Posterior cingulate gyrus (tissue), 11 donors: ENCODE measurements around the gene ASTE1.

ENCODE experiments used
- DNase-seq, 10 donors: peaks; one replicate each; pipeline versions ENCODE4 v3.0.0 to v3.0.0-alpha.2; 2020 to 2021; ENCODE audit warnings: mixed read lengths in 3 of 10
- intact Hi-C: fragments of 100-400 bp; cut with DNase I; formaldehyde crosslinking; loops from one replicate; pipeline ENCODE4 v1.15.1; 2023

Gene ASTE1

GRCh38 chr3:130963878-130964277, 62.7 kb downstream of the ASTE1 start:
- no peak for DNase-seq
- intact Hi-C loops: no loop called here
